PC-3 (cell line): ENCODE results near the gene C1QL4.

Source experiments
- CTCF ChIP-seq: fragments of 300-600 bp; sonication (generic); conservative IDR thresholded peaks from 2 replicates; pipeline ENCODE4 v1.5.1; 2017; ENCODE audit warnings: antibody characterized with exemption, low read depth, mild to moderate bottlenecking, low read length
- EZH2 ChIP-seq: fragments of 300-600 bp; sonication (generic); IDR thresholded peaks from one replicate; pipeline ENCODE4 v1.6.1; 2017; ENCODE audit warnings: antibody characterized with exemption, mild to moderate bottlenecking, low read length; ENCODE audit not compliant: unreplicated experiment
- EZH2phosphoT487 ChIP-seq: fragments of 300-600 bp; sonication (generic); IDR thresholded peaks from 2 replicates; pipeline ENCODE4 v1.6.1; 2018; ENCODE audit warnings: mild to moderate bottlenecking, antibody characterized with exemption, low read length, borderline replicate concordance

- TF ChIP-seq CTCF (peak; percentile 97), EZH2phosphoT487 (no peak), EZH2 (no peak)
Measured at GRCh38 chr12:49347311-49348193, 10.6 kb upstream of the C1QL4 start.
